HepG2 (cell line): Measurements from ENCODE around the gene HS3ST5.

Experiments
- HIVEP1 ChIP-seq: sonication (generic); formaldehyde crosslinking; IDR thresholded peaks from 2 replicates; pipeline ENCODE4 v1.4.0; 2020; ENCODE audit warnings: mild to moderate bottlenecking, missing genetic modification reagents
- TBP ChIP-seq: sonication (generic); formaldehyde crosslinking; IDR thresholded peaks from 2 replicates; pipeline ENCODE4 v1.5.0; 2020; ENCODE audit warnings: missing genetic modification reagents

GRCh38 chr6:114342086-114342825 lies 567 bp downstream of the HS3ST5 start:
- no peak for TF ChIP-seq TBP (CRISPR knock-in tag)
- TF ChIP-seq HIVEP1, result no peak
